DMS153 treated with DMSO at 0.1 percent for 48 hours (cell line): ENCODE results near the gene CILP2.

Experiments
- DNase-seq: peaks from one replicate; lab custom pipeline; 2025; ENCODE audit not compliant: unreplicated experiment; lab: John Stamatoyannopoulos, UW

The CILP2 gene

DNA sequence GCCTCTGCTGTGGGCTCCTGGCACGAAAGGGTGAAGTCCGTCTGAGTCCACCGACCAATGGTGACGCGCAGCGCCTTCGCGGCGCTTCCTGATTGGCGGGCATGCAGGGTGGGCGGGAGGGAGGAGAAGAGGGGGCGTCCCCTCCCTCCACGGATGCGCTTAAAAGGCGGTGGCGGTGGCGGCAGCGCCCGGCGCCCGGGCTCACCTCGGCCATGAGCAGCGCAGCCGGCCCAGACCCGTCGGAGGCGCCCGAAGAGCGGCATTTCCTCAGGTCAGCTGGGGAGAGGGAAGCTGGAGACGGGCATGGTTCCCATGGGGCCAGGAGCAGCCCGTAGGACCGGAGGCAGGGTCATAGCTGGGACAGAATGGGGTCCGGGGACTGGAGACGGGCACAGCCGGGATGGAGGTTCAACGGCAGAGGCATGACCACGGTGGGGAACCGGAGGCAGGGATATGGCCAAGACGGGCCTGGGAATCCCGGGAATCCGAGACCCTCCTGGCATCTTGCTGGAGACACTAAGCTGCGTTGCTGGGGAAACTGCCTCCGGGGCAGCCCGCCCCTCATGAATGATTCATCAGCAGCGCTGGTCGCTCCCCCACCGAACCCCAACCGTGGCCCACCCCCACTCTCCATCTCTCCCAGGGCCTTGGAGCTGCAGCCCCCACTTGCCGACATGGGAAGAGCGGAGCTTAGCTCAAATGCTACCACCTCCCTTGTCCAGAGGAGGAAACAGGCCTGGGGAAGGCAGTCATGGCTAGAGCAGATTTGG is 9.2 kb upstream of the CILP2 start, which contains the start of gene YJEFN3:
TSS of gene YJEFN3 (plus strand) at position 191 of the 770 bp plus-strand sequence. CDS start at position 213, 22 bp downstream.
- no peak for DNase-seq

DNA sequence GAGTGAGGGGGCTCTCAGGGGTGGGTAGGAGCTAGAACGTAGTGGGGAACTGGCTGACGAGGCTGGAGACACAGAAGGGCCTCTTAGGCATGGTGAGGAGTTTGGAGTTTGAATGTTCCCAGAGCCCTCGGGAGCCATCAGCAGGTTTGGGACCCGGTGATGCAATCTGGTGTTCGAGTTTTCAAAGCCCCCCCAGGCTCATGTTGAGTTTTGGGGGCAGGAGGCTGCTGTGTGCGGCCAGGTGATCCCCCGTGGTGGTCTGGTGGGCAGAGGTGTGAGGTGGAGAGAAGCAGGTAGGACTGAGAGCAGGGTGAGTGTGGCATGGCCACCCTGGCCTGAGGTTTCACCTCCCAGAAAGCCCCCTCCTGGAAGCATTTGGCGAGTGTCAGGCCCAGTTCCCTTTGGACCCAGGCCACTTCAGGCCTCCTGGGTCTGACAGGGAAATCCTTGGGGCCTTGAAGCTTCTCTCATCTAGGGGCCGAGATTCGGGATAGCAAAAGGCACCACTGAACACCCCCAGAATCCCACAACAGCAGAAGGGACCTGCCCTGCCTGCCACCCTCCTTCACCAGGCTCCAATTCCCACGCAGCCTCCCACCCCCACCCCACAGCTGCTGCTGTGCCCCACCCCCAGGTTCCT is 8.2 kb upstream of the CILP2 start:
- no peak for DNase-seq

DNA sequence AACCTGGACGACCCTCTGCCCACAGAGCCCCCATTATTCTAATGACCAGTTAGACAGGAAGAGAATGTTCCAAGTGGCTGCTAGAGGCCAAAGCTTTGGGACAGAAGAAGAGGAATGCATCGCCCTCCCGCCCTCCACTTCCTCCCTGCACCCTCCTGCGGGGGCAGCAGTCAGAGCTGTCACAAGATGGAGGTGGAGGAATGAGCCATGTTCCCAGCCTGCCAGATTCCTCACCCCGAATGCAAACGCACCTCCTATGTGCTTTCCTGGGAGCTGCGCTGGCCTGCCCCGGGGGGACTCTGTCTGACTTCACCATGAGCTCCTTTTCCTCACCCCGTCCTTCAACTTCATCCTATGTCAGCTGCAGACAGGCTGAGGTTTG is 7.7 kb upstream of the CILP2 start:
- no peak for DNase-seq

DNA sequence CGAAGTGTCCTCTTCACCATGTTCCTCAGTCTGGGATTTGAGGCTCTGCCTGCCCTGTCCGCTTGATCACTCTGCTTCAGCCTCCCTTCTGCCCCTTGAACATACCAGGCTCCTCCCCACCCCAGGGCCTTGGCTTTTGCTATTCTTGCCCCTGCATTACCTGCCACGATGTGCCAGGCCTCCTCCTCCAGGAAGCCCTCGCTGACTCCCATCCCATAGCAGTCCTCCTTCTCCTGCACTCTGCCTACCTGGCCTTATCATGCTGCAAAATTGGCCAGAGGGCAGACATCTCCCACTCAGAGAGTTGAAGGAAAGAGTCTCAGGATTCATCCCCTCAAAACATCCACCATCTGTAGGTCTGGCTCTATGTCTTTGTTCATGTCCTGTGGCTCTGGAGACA is 7.2 kb upstream of the CILP2 start:
- DNase-seq: no peak

DNA sequence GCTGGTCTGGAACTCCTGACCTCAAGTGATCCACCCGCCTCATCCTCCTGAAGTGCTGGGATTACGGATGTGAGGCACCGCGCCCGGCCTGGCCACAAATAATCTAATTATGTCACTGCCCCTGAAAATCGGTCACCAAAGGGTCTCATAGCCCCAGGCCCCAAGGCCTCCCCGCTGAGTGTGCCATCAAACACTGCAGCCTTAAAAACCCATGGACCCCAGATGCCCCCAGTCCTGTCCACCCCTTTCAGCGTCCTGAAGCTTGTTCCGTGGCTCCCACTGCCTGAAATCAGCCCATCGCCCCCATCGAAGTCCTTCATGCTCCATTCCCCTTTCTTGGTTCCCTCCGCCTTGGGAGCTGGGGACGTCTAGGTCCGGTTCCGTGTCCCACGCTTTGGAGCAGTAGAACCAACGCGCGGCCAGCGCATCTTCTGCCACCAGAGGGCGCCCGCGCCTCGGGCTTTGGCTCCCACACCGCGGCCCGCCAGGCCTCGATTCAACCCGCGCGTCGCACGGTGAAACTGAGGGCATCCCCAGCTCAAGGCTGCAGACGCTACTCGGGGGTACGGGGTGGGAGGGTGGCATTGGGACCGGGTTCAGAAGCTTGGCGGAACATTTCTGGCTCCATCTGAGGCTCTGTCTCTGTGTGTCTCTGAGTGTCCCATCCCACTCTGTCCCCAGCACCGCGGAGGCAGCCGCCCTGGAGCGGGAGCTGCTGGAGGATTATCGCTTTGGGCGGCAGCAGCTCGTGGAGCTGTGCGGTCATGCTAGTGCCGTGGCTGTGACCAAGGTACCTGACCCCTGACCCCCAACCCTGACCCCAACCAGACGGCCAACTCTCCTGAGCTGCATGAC is 5.9 kb upstream of the CILP2 start:
- peak; percentile 27 for DNase-seq

DNA sequence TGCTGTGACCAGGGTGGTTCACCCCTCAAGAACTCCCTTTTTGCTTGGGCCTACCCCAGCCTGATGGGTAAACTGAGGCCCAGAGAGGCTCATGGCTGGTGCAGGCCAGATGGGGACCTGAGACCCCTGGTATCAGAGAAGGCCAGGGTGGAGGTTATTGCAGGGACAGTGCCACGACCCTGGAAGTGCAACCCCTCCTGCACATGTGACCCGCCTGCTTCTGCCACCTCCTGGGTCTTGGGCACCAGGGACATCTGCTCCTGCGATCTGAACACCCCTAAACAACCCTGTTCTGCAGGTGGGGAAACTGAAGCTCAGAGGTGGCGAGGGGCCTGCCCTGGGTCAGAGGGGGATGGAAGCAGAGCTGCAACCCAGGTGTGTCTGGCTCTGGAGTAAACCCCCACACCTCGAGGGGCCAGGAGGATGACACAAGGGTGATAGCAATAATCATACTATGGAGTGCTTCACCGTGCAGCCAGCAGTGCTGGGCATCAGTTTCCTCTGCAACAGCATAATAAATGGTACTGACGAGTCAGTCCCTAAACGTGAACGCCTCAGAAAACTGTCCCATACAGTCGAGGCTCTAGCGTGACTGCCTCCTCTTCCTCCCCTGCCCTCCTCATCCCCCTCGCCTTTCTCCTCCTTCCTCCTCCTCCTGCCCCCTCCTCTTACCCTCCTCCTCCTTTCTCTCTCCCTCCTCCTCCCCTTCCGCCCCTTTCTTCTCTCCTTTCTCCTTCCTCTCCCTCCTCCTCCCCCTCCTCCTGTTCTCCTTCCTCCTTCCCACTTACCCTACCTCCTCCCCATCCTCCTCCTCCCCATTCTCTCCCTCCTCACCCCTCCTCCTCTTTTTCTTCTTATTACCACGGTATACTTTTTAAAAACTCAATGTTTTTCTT is 5.0 kb upstream of the CILP2 start:
- DNase-seq: no peak

DNA sequence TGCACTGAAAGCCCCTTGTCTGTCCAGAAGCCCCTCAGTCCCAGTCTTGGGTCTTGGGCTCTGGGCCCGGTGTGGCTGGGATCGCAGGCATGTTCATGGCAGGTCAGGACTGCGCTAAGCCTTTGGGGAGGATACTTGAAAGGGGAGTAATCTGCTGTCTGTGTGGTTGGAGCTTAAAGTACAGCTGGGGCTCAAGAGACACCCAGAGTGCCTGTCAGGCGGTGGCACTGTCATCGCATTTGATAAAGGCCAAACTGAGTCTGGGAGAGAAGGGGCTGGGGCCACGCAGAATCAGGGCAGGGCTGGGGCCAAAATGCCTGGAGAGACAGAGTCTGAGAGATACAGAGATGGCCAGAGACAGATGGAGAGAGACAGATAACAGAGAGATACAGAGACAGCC is 4.2 kb upstream of the CILP2 start:
- DNase-seq: no peak

DNA sequence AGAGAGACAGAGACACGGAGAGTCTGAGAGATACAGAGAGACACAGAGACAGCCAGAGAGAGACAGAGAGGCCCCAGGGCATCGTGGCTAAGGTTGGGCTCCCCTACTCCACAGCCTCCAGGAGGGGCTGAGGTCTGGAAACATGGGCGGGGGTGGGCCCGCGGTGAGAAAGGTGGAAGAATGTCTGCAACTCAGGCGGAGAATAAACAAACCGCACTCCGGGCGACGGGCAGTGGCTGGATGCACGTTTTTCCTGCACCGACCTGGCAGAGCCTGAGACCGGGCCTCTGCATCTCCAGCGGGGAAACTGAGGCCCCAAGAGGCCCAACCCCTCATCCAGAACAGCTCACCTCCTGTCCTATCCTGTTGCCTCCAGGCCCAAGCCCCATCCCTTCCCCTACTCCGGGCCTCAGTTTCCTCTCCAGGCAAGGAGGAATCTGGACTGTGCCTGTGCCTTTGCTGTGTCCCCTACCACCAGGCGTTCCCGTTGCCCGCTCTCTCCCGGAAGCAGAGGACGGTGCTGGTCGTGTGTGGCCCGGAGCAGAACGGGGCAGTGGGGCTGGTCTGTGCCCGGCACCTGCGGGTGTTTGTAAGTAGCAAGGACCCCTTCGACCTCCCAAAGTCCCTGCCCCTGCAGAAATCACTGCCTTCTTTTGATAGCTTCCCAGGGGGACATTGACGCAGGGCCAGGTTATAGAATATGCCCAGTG is 3.4 kb upstream of the CILP2 start:
- DNase-seq: no peak

DNA sequence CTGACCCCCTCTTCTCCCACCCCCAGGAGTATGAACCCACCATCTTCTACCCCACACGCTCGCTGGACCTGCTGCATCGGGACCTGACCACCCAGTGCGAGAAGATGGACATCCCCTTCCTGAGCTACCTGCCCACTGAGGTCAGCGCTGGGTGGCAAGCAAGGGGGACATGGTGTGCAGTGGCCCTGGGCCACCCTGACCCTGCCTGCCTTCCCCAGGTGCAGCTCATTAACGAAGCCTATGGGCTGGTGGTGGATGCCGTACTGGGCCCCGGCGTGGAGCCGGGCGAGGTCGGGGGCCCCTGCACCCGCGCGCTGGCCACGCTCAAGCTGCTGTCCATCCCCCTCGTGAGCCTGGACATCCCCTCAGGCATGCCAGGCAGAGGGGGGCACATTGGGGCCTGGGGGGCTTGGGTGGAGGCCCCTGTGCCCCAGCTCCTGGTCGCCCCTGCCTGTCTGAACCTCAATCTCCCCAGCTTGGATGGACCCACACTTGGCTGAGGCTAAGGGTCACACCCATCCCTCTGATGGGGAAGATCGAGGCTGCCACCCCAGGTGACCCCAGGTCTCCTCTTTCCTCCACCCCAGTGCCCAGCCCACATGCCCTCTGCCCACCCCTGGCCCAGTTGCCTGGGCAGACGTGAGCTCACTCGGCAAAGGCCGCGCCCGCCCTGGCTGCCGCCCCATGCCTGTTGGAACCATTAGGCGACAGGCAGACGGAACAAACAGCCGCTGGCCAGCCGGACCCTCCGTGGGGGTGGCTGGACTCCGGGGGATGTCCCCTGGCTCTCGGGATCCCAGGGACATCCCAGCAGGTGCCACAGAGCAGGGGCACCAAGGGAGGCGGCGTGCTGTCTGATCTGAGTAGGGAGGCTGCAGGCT is 2.5 kb upstream of the CILP2 start:
- DNase-seq: no peak

DNA sequence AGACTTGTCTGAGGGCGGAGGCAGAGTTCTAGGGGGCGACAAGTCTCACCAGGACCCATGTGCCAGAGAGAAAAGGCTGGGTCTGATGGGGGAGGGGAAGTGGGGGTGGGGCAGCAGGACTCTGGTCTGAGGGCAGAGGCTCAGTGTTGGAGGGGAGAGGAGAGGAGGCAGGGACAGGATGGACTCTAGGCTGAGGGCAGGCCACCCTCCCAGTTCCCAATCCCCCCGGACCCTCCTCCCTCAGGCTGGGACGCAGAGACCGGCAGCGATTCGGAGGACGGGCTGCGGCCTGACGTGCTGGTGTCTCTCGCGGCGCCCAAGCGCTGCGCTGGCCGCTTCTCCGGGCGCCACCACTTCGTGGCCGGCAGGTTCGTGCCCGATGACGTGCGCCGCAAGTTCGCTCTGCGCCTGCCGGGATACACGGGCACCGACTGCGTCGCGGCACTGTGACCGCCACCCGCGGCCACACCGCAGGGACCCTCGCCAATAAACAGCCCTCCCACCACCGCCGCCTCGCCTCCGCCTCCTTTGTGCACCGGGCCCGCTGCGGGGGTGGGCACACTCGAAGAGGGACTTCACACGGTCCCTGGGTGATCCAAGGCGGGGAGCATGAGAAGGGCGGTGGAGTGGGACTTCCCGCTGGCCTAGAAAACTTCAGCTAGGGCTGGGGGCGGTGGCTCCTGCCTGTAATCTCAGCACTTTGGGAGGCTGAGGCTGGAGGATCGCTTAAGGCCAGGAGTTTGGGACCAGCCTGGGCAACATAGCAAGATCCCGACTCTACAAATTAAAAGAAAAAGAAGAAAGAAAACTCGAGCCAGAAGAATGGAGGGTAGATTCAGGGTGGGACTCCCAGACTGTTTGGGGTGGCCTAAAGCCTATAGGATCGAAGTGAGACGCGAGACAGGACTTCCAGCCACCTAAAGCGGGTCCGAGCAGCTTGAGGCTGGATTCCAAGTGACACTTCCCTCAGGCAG is 703 bp upstream of the CILP2 start:
- DNase-seq: no peak

DNA sequence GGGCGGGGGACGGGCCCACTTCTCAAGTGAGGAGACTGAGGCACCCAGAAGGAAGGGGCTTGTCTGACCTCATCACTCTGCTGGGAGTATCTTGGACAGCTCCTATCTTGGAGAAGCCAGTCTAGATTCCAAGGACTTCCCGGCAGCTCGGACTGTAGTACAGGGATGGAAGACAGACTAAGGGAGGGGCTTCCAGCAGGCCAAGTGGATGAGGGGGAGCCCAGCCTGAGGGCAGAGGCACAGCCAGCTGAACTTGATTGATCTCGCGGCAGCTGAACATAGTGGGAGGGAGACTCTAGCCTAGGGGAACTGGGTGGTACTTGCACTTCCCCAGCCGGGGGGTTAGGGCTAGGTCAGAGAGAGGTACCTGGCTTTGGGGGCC is 711 bp downstream of the CILP2 start:
- no peak for DNase-seq

DNA sequence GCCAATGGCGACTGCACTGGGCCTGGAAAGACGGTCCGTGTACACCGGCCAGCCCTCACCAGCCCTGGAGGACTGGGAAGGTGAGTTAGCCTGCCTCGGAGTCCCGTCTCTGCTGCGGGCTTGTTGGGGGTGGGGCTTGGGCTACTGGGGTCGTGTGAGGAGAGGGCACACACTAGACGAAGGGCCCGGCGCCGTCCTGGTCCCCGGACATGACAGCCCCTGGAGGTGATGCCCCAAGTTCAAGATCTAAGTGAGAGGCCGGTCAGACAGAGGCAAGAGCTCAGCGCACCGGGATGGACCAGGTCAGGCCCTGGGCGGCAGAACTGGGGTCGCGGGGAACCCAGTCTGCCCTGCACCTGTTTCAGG is 1.6 kb downstream of the CILP2 start:
- no peak for DNase-seq

DNA sequence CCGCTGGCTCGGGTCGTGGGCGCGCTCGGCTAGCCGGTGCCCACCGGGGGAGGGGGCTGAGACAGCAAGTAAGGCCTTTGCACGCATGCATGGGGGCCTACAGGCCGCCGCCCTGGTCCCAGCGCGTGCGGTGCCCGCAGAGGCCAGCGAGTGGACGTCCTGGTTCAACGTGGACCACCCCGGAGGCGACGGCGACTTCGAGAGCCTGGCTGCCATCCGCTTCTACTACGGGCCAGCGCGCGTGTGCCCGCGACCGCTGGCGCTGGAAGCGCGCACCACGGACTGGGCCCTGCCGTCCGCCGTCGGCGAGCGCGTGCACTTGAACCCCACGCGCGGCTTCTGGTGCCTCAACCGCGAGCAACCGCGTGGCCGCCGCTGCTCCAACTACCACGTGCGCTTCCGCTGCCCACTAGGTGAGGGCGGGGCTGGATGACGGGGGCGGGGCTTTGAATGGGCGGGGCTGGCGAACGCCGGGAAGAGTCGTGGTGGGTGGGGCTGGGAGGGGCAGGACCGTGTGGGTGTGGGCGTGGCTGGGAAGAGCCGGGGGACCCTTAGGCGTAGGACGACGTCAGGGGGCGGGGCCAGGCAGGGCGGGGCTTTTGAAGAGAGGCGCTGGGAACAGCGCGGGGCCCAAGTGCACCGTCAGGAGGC is 2.1 kb downstream of the CILP2 start:
- DNase-seq: no peak

DNA sequence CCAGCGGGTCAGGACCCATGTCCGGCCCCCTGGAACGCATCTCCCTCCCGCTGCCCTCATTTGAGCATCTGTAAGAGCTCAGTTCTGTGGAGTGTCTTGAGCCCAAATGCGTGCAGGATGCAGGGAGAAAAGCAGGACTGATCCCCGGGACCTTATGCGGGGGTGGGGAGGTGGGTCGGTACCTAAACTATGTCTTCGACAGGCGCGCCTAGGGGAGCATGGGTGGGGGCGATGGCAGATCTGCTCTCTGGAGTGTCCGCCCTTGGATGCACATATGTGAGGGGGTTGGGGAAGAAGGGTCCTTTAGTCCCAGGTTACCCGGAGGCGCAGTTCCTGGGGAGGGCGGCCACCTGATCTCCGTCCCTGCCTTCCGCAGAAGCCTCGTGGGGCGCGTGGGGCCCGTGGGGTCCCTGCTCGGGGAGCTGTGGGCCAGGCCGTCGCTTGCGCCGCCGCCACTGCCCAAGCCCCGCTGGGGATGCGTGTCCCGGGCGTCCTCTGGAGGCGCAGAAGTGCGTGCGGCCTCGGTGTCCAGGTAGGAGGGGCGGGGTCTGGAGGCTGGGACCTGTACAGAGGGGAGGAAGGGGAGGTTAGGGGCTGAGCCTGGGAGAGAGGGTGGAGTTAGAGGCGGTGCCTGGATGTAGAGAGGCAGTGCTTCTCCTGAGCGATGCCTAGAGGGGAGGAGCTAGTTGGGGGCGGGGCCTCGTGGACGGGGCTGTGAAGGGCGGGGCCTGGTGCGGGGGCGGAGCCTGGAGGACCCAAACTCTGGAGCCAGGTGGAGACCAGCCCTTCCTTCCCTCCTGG is 2.9 kb downstream of the CILP2 start:
- no peak for DNase-seq

DNA sequence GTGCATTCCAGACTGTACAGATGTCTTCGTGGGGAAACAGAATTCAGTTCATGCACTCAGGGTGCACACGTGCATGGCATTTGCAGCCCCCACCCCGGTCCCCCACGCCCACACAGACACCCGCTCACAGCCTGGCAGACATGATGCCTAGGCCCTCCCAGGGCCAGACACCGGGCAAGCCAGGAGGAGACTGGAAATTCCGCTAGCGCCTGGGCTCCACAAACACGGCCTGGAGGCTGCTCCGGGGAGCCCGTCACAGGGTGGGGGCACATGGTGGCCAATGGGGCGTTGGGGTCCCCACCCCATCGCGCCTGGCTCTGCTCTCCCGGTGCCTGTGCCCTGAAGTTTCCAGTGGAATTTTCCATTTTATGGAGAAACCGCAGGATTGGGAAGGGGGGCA is 3.6 kb downstream of the CILP2 start:
- DNase-seq: no peak

DNA sequence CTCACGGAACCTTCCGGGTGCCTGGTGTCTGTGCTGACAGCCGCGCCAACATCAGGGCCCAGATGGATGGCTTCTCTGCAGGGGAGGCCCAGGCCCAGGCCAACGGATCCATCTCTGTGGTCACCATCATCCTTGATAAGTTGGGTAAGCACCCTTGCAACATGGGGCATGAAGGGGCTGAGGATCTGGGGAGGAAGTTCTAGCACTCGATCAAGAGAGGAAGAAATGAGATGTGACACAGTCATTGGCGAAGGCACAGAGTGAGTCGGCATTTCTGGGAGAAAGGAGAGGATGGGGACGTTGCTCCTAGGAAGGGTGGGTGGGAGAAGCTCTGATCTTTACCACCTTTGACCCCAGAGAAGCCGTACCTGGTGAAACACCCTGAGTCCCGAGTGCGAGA is 4.4 kb downstream of the CILP2 start:
- no peak for DNase-seq

DNA sequence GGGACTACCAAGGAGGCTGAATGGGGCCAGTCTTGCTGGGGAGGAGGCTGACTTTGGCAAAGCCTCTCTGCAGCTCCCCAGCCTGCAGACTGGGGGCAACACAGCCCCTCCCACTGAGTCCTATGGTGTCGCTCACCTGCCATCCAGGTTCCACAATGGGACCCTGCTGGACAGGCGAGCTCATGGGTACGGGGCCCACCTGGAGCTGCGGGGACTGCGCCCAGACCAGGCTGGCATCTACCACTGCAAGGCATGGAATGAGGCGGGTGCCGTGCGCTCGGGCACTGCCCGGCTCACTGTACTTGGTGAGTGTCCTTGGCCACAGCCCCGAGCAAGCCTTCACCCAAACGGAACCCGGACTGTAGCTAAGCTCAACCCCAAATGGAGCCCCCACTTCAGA is 5.0 kb downstream of the CILP2 start:
- DNase-seq: no peak
